ENCODE measurements around the gene CACNA1B. TPM values are rescaled to one million over a fixed set of nuclear protein-coding genes. Genes with fewer than 3 reads are reported as not detected.
"Not testable (repeated sequence)": the region's sequence is repeated elsewhere in the genome, so short reads cannot be mapped to it uniquely, and the experiment has no call there.

The CACNA1B gene
- total RNA-seq (2021; ENCODE audit: unreplicated experiment) = 1.7 TPM
- 1.2 and 1.3 TPM in 2 replicates for polyA plus RNA-seq (2012)
- Bru-seq, nascent RNA = percentile 38 among the genes with signal in this experiment
- percentile 38 among the genes with signal in this experiment for BruChase-seq, experiment 1, labeled RNA remaining after a 6-hour chase
- percentile 41 among the genes with signal in this experiment for BruChase-seq, experiment 2, labeled RNA remaining after a 2-hour chase
- long read RNA-seq, partial matches to known transcripts = 3 of 6 reads
- long read RNA-seq, other reads (novel, unspliced or antisense) = 3 of 6 reads

DNA sequence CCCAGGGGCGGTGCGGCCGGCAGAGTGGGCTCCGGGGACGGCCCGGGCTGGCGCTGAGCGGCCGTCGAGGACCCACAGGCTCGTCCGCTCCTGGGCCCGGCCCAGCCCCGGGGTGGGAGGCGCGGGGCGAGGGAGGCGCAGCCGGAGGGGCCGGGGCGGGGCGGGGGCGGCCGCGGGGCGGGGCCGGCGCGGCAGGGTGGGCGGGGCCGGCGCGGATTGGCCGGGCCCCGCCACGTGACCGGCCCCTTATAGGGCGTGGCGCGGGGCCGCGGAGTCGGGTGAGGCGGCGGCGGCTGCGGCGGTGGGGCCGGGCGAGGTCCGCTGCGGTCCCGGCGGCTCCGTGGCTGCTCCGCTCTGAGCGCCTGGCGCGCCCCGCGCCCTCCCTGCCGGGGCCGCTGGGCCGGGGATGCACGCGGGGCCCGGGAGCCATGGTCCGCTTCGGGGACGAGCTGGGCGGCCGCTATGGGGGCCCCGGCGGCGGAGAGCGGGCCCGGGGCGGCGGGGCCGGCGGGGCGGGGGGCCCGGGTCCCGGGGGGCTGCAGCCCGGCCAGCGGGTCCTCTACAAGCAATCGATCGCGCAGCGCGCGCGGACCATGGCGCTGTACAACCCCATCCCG is at the start of gene CACNA1B:
CACNA1B (plus strand) TSS at position 277 of the 617 bp plus-strand sequence; CDS start at position 429, 152 bp downstream.
- H3K4me2 ChIP-seq (ENCODE audit: low read length); H3K4me3 ChIP-seq (replicated peaks in 1 of 2; ENCODE audit: low read depth in 1 of 2, low read length in 2 of 2): not testable (repeated sequence)

GRCh38 chr9:137827908-137828526 is 49.6 kb upstream of the CACNA1B start:
- intact Hi-C loops (cut with micrococcal nuclease) = no loop called here
- Histone ChIP-seq H3K79me2 (ENCODE audit: insufficient read depth, low read length) (0 out of 2 replicates have a peak, but pooled peaks cover 4% of the 10 kb centered on the region), H3K4me3 (replicated peaks in 1 of 2; ENCODE audit: low read depth in 1 of 2, low read length in 2 of 2) (no peak overlapping the region), H3K9me3 (ENCODE audit: control insufficient read depth in 1 of 2, insufficient read depth in 1 of 2, low read depth in 1 of 2, low read length in 2 of 2) (no peaks in the 10 kb centered on the region), H3K27me3 (ENCODE audit: insufficient read depth, low read length) (no peaks in the 10 kb centered on the region), H3K36me3 (ENCODE audit: control insufficient read depth in 1 of 2, insufficient read depth in 2 of 2, low read length in 2 of 2) (peaks cover 2 to 23% of the 10 kb centered on the region in 2 experiments; a peak in 1 of 4 replicates), H3K4me1 (ENCODE audit: control insufficient read depth in 1 of 2, insufficient read depth in 2 of 2, low read length in 2 of 2) (no peaks in the 10 kb centered on the region), H3K27ac (ENCODE audit: low read depth, low read length) (no peak overlapping the region), H3K9ac (ENCODE audit: low read length) (no peak overlapping the region), H3K9me2 (ENCODE audit: insufficient read depth) (no peaks in the 10 kb centered on the region), H3K4me2 (ENCODE audit: low read length) (no peak overlapping the region), H2AFZ (ENCODE audit: low read depth, low read length, poor library complexity, severe bottlenecking) (no peak overlapping the region), H4K20me1 (ENCODE audit: insufficient read depth) (no peaks in the 10 kb centered on the region; the same call in 1 of the 2 replicates)
- ChIA-PET POLR2A (no interaction called here), RAD21 (ENCODE audit: low non-redundant PET in 1 of 2, low total read pairs in 2 of 2, uncharacterized antibody in 2 of 2, unreplicated experiment in 2 of 2) (no interaction called here), CTCF (no interaction called here)
- no peak for ATAC-seq
- BruUV-seq (replicated peaks) = no TSS peak
- no peak for TF ChIP-seq JUND (IDR thresholded peaks at IDR 0.05)
- no peak for TF ChIP-seq CEBPB (IDR thresholded peaks at IDR 0.05; ENCODE audit: low read depth)
- TF ChIP-seq ZNF274 (IDR thresholded peaks at IDR 0.05; ENCODE audit: low read depth, low read length) = no peak
- no peak for TF ChIP-seq SIN3A (IDR thresholded peaks at IDR 0.05; ENCODE audit: low read depth)
- no peak for TF ChIP-seq SRF (IDR thresholded peaks at IDR 0.05; ENCODE audit: low read depth)
- TF ChIP-seq ZFX (IDR thresholded peaks at IDR 0.05) = no peak
- TF ChIP-seq EZH2 (IDR thresholded peaks at IDR 0.05) = no peak
- TF ChIP-seq POLR2AphosphoS5 (IDR thresholded peaks at IDR 0.05; ENCODE audit: low read depth, low read length) = no peak
- no peak for TF ChIP-seq CTCF (IDR thresholded peaks at IDR 0.05 in 2 of 3, conservative IDR thresholded peaks at IDR 0.05 in 1 of 3; ENCODE audit: borderline replicate concordance in 1 of 3, insufficient read depth in 1 of 3, low read depth in 2 of 3, low read length in 2 of 3)
- TF ChIP-seq ELF1 (IDR thresholded peaks at IDR 0.05; ENCODE audit: borderline replicate concordance, low read depth) = no peak
- TF ChIP-seq YY1 (IDR thresholded peaks at IDR 0.05; ENCODE audit: extremely low read depth, insufficient replicate concordance, low read depth, low read length) = no peak
- no peak for TF ChIP-seq ZBTB33 (IDR thresholded peaks at IDR 0.05; ENCODE audit: extremely low read depth, insufficient replicate concordance, low read length)
- TF ChIP-seq EGR1 (IDR thresholded peaks at IDR 0.05; ENCODE audit: low read depth) = no peak
- no peak for TF ChIP-seq MAX (IDR thresholded peaks at IDR 0.05)
- DNase-seq (ENCODE audit: low read depth, low spot score) = no peak

More for the DNA sequence above, at the start of gene CACNA1B:
- H2AFZ ChIP-seq (ENCODE audit: low read depth, low read length, poor library complexity, severe bottlenecking); H3K79me2 ChIP-seq (ENCODE audit: insufficient read depth, low read length); H3K9me3 ChIP-seq (ENCODE audit: control insufficient read depth in 1 of 2, insufficient read depth in 1 of 2, low read depth in 1 of 2, low read length in 2 of 2); CTCF ChIA-PET; H3K9ac ChIP-seq (ENCODE audit: low read length); H3K4me1 ChIP-seq (ENCODE audit: control insufficient read depth in 1 of 2, insufficient read depth in 2 of 2, low read length in 2 of 2); intact Hi-C loops (cut with micrococcal nuclease); BruUV-seq (replicated peaks); DNase-seq (ENCODE audit: low read depth, low spot score); H3K9me2 ChIP-seq (ENCODE audit: insufficient read depth); POLR2A ChIA-PET; ATAC-seq; RAD21 ChIA-PET (ENCODE audit: low non-redundant PET in 1 of 2, low total read pairs in 2 of 2, uncharacterized antibody in 2 of 2, unreplicated experiment in 2 of 2); H3K27ac ChIP-seq (ENCODE audit: low read depth, low read length); H3K36me3 ChIP-seq (ENCODE audit: control insufficient read depth in 1 of 2, insufficient read depth in 2 of 2, low read length in 2 of 2); H3K27me3 ChIP-seq (ENCODE audit: insufficient read depth, low read length); H4K20me1 ChIP-seq (ENCODE audit: insufficient read depth): not testable (repeated sequence)
